ENCODE measurements around the gene TGFBR3. TPM values are rescaled to one million over a fixed set of nuclear protein-coding genes. Genes with fewer than 3 reads are reported as not detected.
A peak's percentile ranks its signal among the peaks of the same experiment; 100 is the strongest.

TGFBR3 gene
- total RNA-seq (10 to 100 TPM; 28.8 to 29.9 TPM), polyA plus RNA-seq (78.5 TPM)

DNA sequence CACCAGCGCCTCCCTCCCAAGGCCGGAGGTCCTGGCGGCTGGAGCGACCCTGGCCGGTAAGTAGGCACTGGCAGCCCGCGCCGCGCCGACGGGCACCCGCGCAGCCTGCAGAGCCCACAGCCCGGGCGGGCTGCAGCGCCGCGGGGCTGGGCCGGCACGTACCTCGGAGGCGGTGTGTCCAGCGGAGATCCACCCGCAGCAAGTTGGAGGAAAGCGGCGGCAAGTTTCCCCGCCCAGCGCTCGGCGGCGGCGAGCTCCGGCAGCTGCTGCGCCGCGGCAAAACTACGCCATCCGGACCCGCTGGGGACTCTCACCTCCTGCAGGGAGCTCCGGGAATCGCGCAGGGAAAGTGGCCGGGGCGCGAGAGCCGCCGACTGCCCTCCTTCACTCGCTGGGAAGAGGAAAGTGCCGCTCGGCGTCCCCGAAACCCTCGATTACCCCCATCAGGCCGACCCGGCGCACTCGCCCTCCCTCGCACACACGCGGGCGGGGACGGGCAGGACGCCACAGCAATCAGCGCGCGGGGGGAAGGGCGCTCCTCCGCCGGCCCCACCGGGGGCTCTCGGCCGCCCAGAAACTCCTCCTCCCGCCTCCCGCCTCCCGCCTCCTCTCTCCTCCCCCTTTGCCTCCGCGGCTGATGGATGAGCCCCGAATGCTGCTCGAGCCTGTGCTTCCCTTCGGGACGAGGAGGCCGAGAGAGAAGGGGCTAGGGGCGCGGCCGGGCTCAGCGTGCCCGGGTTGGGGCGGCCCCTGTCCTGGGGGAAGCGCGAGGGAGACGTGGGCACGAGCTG is at the start of gene TGFBR3:
TSS of gene TGFBR3 (minus strand) at position 436 of the 791 bp plus-strand sequence. CDS start 24,620 bp downstream, outside the sequence.
- Histone ChIP-seq H3K4me1 (ENCODE audit: insufficient read depth, low read length) (peaks cover 17% of the 10 kb centered on the region), H3K9me3 (ENCODE audit: low read length) (no peaks in the 10 kb centered on the region), H3K36me3 (ENCODE audit: insufficient read depth, low read length) (no peaks in the 10 kb centered on the region), H3K27me3 (ENCODE audit: insufficient read depth, low read length, poor library complexity, severe bottlenecking) (no peaks in the 10 kb centered on the region), H3K4me3 (ENCODE audit: low read length) (peak within 1 kb of the TSS; percentile 69), H3K27ac (ENCODE audit: low read depth, low read length) (peak within 1 kb of the TSS; percentile 71)
- peaks cover 0 to 2% of the 10 kb centered on the region in 2 donors for H3K27me3 Mint-ChIP-seq
- peak; percentile 75 to 81 (median 78) for DNase-seq
- CTCF ChIA-PET: interaction anchor here (0.7 to 3.9 kb wide), 17 partner anchors 10 to 382 kb away, joined by 3 to 37 read pairs (median 3); no protein-coding TSS in a partner anchor
- H3K4me1 Mint-ChIP-seq: peaks cover 41 to 52% (median 51%) of the 10 kb centered on the region in 3 donors
- H3K4me3 Mint-ChIP-seq: peak within 1 kb of the TSS; percentile 94 to 99 (median 98)
- peak within 1 kb of the TSS; percentile 69 to 99 (median 92) for H3K27ac Mint-ChIP-seq
- POLR2A ChIA-PET: interaction anchor here (0.6 to 1.7 kb wide), 4 partner anchors 18 to 373 kb away, joined by 3 to 4 read pairs (median 3); no protein-coding TSS in a partner anchor
- peaks cover 0 to 14% (median 0%) of the 10 kb centered on the region in 3 donors for H3K36me3 Mint-ChIP-seq
- no peaks in the 10 kb centered on the region for H3K9me3 Mint-ChIP-seq

DNA sequence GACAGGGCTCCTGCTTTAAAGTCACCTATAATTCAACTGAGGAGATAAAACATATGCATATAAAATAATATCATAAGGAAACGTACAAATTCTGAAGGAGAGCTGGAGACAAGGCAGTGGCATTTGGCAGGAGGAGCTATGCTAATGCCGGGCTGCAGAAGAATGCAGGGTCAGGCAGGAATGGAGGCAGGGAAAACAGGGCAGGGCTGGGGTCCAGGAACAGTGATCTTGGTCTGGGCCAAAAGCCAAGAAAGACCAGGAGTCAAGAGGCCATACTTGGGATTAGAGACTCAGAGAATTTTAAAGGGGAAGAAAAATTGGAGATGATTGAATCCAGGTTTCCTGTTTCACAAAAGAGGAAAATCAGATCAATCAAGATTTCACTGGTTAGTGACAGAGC is 43.3 kb upstream of the TGFBR3 start:
- no peak overlapping the region for H3K27ac ChIP-seq (ENCODE audit: low read depth, low read length)
- Mint-ChIP-seq H3K36me3 (no peaks in the 10 kb centered on the region), H3K27me3 (no peaks in the 10 kb centered on the region), H3K4me1 (peaks cover 0 to 2% (median under 1%) of the 10 kb centered on the region in 3 donors), H3K4me3 (no peak overlapping the region), H3K9me3 (no peaks in the 10 kb centered on the region), H3K27ac (peak overlapping the region in 2 of 8 donors; percentile 3 to 47)
- H3K36me3 ChIP-seq (ENCODE audit: insufficient read depth, low read length): no peaks in the 10 kb centered on the region
- no peaks in the 10 kb centered on the region for H3K4me1 ChIP-seq (ENCODE audit: insufficient read depth, low read length)
- no peaks in the 10 kb centered on the region for H3K9me3 ChIP-seq (ENCODE audit: low read length)
- no peaks in the 10 kb centered on the region for H3K27me3 ChIP-seq (ENCODE audit: insufficient read depth, low read length, poor library complexity, severe bottlenecking)
- ChIA-PET POLR2A (no interaction called here), CTCF (interaction anchor here (1.0 to 5.3 kb wide), 5 partner anchors 20 to 647 kb away, joined by 3 to 75 read pairs (median 7); partner anchors contain the start of genes BRDT and TGFBR3)
- no peak overlapping the region for H3K4me3 ChIP-seq (ENCODE audit: low read length)
- no peak for DNase-seq

GRCh38 chr1:91928026-91928425 is 42.1 kb upstream of the TGFBR3 start:
- Histone ChIP-seq H3K9me3 (ENCODE audit: low read length) (no peaks in the 10 kb centered on the region), H3K36me3 (ENCODE audit: insufficient read depth, low read length) (no peaks in the 10 kb centered on the region), H3K27ac (ENCODE audit: low read depth, low read length) (no peak overlapping the region), H3K27me3 (ENCODE audit: insufficient read depth, low read length, poor library complexity, severe bottlenecking) (no peaks in the 10 kb centered on the region), H3K4me1 (ENCODE audit: insufficient read depth, low read length) (no peaks in the 10 kb centered on the region), H3K4me3 (ENCODE audit: low read length) (no peak overlapping the region)
- Mint-ChIP-seq H3K27me3 (no peaks in the 10 kb centered on the region), H3K9me3 (no peaks in the 10 kb centered on the region), H3K4me3 (no peak overlapping the region), H3K36me3 (no peaks in the 10 kb centered on the region), H3K4me1 (peaks cover 0 to 8% (median 5%) of the 10 kb centered on the region in 3 donors), H3K27ac (no peak overlapping the region)
- ChIA-PET POLR2A (interaction anchor here (0.9 kb wide), 1 partner anchor 415 kb away, joined by 3 read pairs; no protein-coding TSS in a partner anchor), CTCF (interaction anchor here (0.9 to 5.3 kb wide), 12 partner anchors 14 to 761 kb away, joined by 3 to 75 read pairs (median 4); partner anchors contain the start of gene TGFBR3)
- no peak for DNase-seq

- no peaks in the 10 kb centered on the region for H3K9me3 ChIP-seq (ENCODE audit: low read length)
- H3K4me3 ChIP-seq (ENCODE audit: low read length): no peak overlapping the region
- H3K27ac ChIP-seq (ENCODE audit: low read depth, low read length): no peak overlapping the region
- Mint-ChIP-seq H3K27ac (peak overlapping the region in 1 of 8 donors; percentile 63), H3K4me3 (no peak overlapping the region), H3K9me3 (no peaks in the 10 kb centered on the region), H3K4me1 (peaks cover 0 to 8% (median 5%) of the 10 kb centered on the region in 3 donors), H3K27me3 (no peaks in the 10 kb centered on the region), H3K36me3 (no peaks in the 10 kb centered on the region)
- CTCF ChIA-PET: interaction anchor here (0.9 to 5.3 kb wide), 11 partner anchors 39 to 760 kb away, joined by 3 to 75 read pairs (median 5); partner anchors contain the start of gene TGFBR3
- H3K27me3 ChIP-seq (ENCODE audit: insufficient read depth, low read length, poor library complexity, severe bottlenecking): no peaks in the 10 kb centered on the region
- POLR2A ChIA-PET: no interaction called here
- H3K36me3 ChIP-seq (ENCODE audit: insufficient read depth, low read length): no peaks in the 10 kb centered on the region
- no peak for DNase-seq
- H3K4me1 ChIP-seq (ENCODE audit: insufficient read depth, low read length): no peaks in the 10 kb centered on the region
Measured at GRCh38 chr1:91925644-91926435, 39.9 kb upstream of the TGFBR3 start.

GRCh38 chr1:91924146-91924545 is 38.2 kb upstream of the TGFBR3 start:
- H3K4me1 ChIP-seq (ENCODE audit: insufficient read depth, low read length): no peaks in the 10 kb centered on the region
- H3K27me3 Mint-ChIP-seq: no peaks in the 10 kb centered on the region
- peaks cover 0 to 8% (median 5%) of the 10 kb centered on the region in 3 donors for H3K4me1 Mint-ChIP-seq
- H3K36me3 Mint-ChIP-seq: no peaks in the 10 kb centered on the region
- H3K36me3 ChIP-seq (ENCODE audit: insufficient read depth, low read length): no peaks in the 10 kb centered on the region
- DNase-seq: no peak
- no peaks in the 10 kb centered on the region for H3K27me3 ChIP-seq (ENCODE audit: insufficient read depth, low read length, poor library complexity, severe bottlenecking)
- H3K27ac Mint-ChIP-seq: peak overlapping the region in 3 of 8 donors; percentile 8 to 73 (median 26)
- H3K4me3 Mint-ChIP-seq: no peak overlapping the region
- ChIA-PET CTCF (interaction anchor here (1.8 kb wide), 1 partner anchor 412 kb away, joined by 8 read pairs; no protein-coding TSS in a partner anchor), POLR2A (no interaction called here)
- no peak overlapping the region for H3K27ac ChIP-seq (ENCODE audit: low read depth, low read length)
- no peaks in the 10 kb centered on the region for H3K9me3 Mint-ChIP-seq
- H3K9me3 ChIP-seq (ENCODE audit: low read length): no peaks in the 10 kb centered on the region
- no peak overlapping the region for H3K4me3 ChIP-seq (ENCODE audit: low read length)

DNA sequence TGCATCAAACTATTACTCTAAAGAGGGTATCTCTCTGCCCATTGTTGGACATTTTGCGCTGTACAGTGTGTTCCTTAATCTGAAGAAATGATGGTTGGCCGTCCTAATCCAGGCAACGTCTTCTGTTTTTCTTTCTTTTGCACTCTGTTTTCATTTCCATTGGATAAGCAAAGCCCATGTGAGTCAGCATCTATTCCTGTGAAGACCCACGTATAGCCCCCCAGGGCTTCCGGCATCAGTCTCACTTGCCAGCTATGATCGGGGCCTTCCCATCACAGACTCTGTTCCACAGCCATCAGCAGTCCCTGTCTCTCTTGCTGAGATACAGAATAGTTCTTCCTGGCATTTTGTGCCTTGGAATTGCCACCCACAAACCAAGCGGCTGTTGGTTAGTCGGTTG is 34.0 kb upstream of the TGFBR3 start:
- H3K27ac ChIP-seq (ENCODE audit: low read depth, low read length): no peak overlapping the region
- Mint-ChIP-seq H3K9me3 (no peaks in the 10 kb centered on the region), H3K27me3 (no peaks in the 10 kb centered on the region), H3K4me1 (peaks cover 0 to 8% (median 5%) of the 10 kb centered on the region in 3 donors), H3K36me3 (no peaks in the 10 kb centered on the region), H3K27ac (no peak overlapping the region), H3K4me3 (no peak overlapping the region)
- no peaks in the 10 kb centered on the region for H3K4me1 ChIP-seq (ENCODE audit: insufficient read depth, low read length)
- no peaks in the 10 kb centered on the region for H3K9me3 ChIP-seq (ENCODE audit: low read length)
- H3K36me3 ChIP-seq (ENCODE audit: insufficient read depth, low read length): no peaks in the 10 kb centered on the region
- DNase-seq: no peak
- POLR2A ChIA-PET: no interaction called here
- H3K4me3 ChIP-seq (ENCODE audit: low read length): no peak overlapping the region
- H3K27me3 ChIP-seq (ENCODE audit: insufficient read depth, low read length, poor library complexity, severe bottlenecking): no peaks in the 10 kb centered on the region
- CTCF ChIA-PET: no interaction called here

- POLR2A ChIA-PET: no interaction called here
- Histone ChIP-seq H3K27ac (ENCODE audit: low read depth, low read length) (no peak overlapping the region), H3K4me3 (ENCODE audit: low read length) (no peak overlapping the region), H3K4me1 (ENCODE audit: insufficient read depth, low read length) (no peaks in the 10 kb centered on the region), H3K9me3 (ENCODE audit: low read length) (no peaks in the 10 kb centered on the region), H3K27me3 (ENCODE audit: insufficient read depth, low read length, poor library complexity, severe bottlenecking) (no peaks in the 10 kb centered on the region), H3K36me3 (ENCODE audit: insufficient read depth, low read length) (no peaks in the 10 kb centered on the region)
- Mint-ChIP-seq H3K36me3 (no peaks in the 10 kb centered on the region), H3K27ac (peak overlapping the region in 1 of 8 donors; percentile 67), H3K4me1 (no peaks in the 10 kb centered on the region), H3K27me3 (no peaks in the 10 kb centered on the region), H3K4me3 (no peak overlapping the region), H3K9me3 (no peaks in the 10 kb centered on the region)
- CTCF ChIA-PET: interaction anchor here (1.2 to 1.8 kb wide), 2 partner anchors 30 to 403 kb away, joined by 3 to 7 read pairs; no protein-coding TSS in a partner anchor
- DNase-seq: no peak
Measured at GRCh38 chr1:91916811-91917460, 31.0 kb upstream of the TGFBR3 start.

All from CD8-positive, alpha-beta memory T cell (primary cell).